Endothelial cell (in vitro differentiated cells): ENCODE data around the gene DDX51. TPM values are rescaled to one million over a fixed set of nuclear protein-coding genes. Genes with fewer than 3 reads are reported as not detected.

Experiments
- DNase-seq: peaks from one replicate; pipeline ENCODE4 v3.0.0; 2021; ENCODE audit warnings: low spot score
- H3K27ac Mint-ChIP-seq: one replicate; pipeline ENCODE4 v1.8.0; 2021; ENCODE audit warnings: mixed read lengths, inconsistent platforms; ENCODE audit not compliant: unreplicated experiment
- H3K27me3 Mint-ChIP-seq: one replicate; pipeline ENCODE4 v1.8.0; 2021; ENCODE audit warnings: mild to moderate bottlenecking, moderate library complexity, mixed read lengths, inconsistent platforms; ENCODE audit not compliant: unreplicated experiment
- H3K36me3 Mint-ChIP-seq: one replicate; pipeline ENCODE4 v1.8.0; 2021; ENCODE audit warnings: mild to moderate bottlenecking, low read depth, mixed read lengths, inconsistent platforms; ENCODE audit not compliant: unreplicated experiment
- H3K4me1 Mint-ChIP-seq: one replicate; pipeline ENCODE4 v1.8.0; 2021; ENCODE audit warnings: mild to moderate bottlenecking, mixed read lengths, inconsistent platforms; ENCODE audit not compliant: unreplicated experiment
- H3K4me3 Mint-ChIP-seq: one replicate; pipeline ENCODE4 v1.8.0; 2021; ENCODE audit warnings: mild to moderate bottlenecking, mixed read lengths, inconsistent platforms; ENCODE audit not compliant: unreplicated experiment
- H3K9me3 Mint-ChIP-seq: one replicate; pipeline ENCODE4 v1.8.0; 2021; ENCODE audit warnings: mixed read lengths, inconsistent platforms; ENCODE audit not compliant: unreplicated experiment
- total RNA-seq: library from RNA; stranded (reverse); fragmentation: NEBNext Ultra II Directional; extraction: Animal tissue kit (Norgen Biotek cat#: 25700); gene quantifications from one replicate; pipeline ENCODE4 v1.2.1, GENCODE V29; 2021; ENCODE audit not compliant: unreplicated experiment
- TF ChIP-seq, protein P1 (sequence below): fragments of 200-600 bp; sonication (generic); IDR thresholded peaks from one replicate; pipeline ENCODE4 v1.5.0; 2021; ENCODE audit warnings: antibody characterized with exemption; ENCODE audit not compliant: unreplicated experiment

The DDX51 gene
- total RNA-seq, 1 donor from 2014 or later: 16.1 TPM

DNA sequence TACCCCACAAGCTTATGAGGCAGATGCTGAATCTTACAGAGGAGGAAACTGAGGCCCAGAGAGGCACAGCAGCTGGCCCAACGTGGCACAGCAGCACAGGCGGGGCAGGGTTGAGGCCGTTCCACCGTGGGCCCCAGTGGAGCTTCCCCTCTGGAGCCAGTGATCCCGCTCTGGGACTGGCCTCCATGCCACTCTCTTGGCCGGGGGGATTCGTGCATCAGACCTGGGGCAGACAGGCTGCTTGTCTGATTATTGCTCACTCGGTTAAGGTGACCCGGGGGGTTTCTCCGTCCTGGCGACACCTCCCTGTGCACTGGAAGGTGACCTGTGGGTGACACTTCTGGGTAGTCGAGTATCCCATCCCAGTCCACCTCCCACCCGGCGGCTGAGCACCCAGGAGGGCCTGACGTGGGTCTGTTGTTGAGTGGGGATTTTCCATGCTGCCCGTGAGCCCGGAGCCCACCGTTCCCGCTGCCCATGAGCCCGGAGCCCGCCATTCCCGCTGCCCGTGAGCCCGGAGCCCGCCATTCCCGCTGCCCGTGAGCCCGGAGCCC lies 27.9 kb upstream of the DDX51 start:
- peaks cover 17% of the 10 kb centered on the region for H3K27me3 Mint-ChIP-seq
- no peaks in the 10 kb centered on the region for H3K36me3 Mint-ChIP-seq
- no peaks in the 10 kb centered on the region for H3K4me1 Mint-ChIP-seq
- DNase-seq: no peak
- H3K9me3 Mint-ChIP-seq: no peaks in the 10 kb centered on the region
- H3K4me3 Mint-ChIP-seq: no peak overlapping the region
- H3K27ac Mint-ChIP-seq: no peak overlapping the region
- TF ChIP-seq, protein P1, sequence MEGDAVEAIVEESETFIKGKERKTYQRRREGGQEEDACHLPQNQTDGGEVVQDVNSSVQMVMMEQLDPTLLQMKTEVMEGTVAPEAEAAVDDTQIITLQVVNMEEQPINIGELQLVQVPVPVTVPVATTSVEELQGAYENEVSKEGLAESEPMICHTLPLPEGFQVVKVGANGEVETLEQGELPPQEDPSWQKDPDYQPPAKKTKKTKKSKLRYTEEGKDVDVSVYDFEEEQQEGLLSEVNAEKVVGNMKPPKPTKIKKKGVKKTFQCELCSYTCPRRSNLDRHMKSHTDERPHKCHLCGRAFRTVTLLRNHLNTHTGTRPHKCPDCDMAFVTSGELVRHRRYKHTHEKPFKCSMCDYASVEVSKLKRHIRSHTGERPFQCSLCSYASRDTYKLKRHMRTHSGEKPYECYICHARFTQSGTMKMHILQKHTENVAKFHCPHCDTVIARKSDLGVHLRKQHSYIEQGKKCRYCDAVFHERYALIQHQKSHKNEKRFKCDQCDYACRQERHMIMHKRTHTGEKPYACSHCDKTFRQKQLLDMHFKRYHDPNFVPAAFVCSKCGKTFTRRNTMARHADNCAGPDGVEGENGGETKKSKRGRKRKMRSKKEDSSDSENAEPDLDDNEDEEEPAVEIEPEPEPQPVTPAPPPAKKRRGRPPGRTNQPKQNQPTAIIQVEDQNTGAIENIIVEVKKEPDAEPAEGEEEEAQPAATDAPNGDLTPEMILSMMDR: no peak

DNA sequence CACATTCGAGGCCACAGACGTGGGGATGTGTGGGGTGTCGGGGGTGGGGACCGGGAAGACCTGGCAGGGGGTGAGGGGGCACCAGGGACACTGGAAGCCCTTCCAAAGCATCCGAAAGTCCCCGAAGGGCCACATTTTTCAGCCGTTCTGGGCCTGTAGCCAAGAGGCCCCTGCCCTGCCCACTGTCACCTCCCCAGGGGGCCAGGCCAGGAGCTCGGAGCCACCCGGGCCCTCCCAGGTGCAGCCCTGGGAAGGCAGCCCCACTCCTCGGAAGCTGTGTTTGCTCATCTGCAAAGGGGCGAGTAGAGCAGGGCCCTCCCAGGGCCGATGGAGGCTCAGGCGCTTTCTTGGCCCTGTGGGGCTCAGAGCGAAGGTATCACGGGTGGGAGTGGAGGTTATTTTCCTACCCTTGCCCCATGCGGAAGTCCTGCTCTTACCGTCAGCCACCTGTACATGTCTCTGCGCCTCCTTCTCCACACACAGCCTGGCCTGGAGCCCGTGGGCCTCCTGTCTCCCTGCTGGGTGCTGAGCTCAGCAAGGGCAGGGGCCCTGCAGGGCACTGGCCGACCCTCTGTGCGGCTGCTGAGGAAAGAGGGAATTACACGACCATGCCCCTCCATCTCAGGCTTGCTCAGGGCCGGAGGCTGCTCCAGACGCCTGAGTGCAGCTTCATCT lies 27.3 kb upstream of the DDX51 start:
- Mint-ChIP-seq H3K4me1 (no peaks in the 10 kb centered on the region), H3K27me3 (peaks cover 19% of the 10 kb centered on the region), H3K36me3 (no peaks in the 10 kb centered on the region), H3K9me3 (no peaks in the 10 kb centered on the region), H3K4me3 (no peak overlapping the region), H3K27ac (no peak overlapping the region)
- DNase-seq: no peak
- TF ChIP-seq, protein P1: no peak

DNA sequence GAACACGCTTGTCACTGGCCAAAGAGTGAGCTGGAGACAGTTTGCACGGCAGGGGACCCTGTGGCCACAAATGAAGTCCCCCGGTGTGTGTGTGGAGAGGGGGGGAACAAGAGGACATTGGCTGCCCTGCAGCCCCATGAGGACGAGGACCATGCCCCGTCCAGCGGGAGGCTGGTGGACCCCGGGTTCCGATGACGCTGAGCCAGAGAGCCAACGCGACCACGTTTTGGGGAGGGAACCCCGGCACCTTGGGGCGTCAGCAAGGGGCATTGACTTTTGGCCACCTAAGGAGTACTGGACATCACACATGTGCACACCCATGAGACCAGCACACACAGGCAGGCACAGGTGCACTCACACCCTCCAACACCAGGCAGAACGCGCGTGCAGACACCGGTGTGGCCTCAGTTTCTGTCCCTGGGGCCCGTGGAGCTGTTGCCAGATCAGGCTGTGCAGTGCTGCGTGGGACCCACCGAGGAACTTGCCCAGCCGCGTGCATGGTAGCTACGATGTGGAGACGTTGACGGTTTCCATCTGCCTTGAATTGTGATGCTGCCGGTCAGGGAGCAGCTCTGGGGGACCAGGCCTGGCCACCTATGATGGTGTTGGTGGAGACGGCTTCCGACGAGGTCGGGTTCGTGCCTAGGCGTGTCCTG lies 26.6 kb upstream of the DDX51 start:
- Mint-ChIP-seq H3K4me3 (no peak overlapping the region), H3K36me3 (no peaks in the 10 kb centered on the region)

DNA sequence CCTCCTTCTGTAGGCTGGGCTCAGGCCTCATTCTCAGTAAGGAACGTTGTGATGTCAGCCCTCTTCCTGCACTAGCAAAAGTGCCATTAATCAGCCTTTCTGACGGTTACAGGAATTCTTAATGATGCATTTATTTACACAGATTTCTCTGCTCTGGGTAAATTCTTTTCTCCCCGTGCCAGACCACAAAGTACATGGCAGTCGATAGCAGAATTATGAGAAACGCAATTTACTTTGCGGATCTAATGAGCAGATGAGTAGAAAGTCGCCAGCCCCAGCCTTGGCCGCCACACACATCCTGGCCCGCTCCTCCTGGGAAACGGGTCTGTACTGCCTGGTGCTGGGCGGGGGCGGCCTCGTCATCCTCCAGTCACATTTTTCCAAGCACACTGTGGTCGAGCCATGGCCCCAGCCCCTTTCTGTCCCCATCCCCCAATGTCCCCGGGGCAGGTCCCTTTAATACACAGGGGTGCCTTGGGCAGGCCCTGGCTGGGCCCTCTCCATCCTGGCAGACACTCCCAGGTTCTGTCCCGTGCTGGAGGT lies 26.0 kb upstream of the DDX51 start:
- Mint-ChIP-seq H3K4me3 (no peak overlapping the region), H3K9me3 (no peaks in the 10 kb centered on the region), H3K36me3 (no peaks in the 10 kb centered on the region), H3K27ac (no peak overlapping the region), H3K27me3 (peaks cover 19% of the 10 kb centered on the region), H3K4me1 (no peaks in the 10 kb centered on the region)
- TF ChIP-seq, protein P1: no peak
- DNase-seq: no peak

More for the DNA sequence above, 26.6 kb upstream of the DDX51 start:
- H3K4me1 Mint-ChIP-seq: no peaks in the 10 kb centered on the region
- no peak overlapping the region for H3K27ac Mint-ChIP-seq
- TF ChIP-seq, protein P1: no peak
- no peak for DNase-seq
- H3K27me3 Mint-ChIP-seq: peaks cover 20% of the 10 kb centered on the region
- no peaks in the 10 kb centered on the region for H3K9me3 Mint-ChIP-seq

DNA sequence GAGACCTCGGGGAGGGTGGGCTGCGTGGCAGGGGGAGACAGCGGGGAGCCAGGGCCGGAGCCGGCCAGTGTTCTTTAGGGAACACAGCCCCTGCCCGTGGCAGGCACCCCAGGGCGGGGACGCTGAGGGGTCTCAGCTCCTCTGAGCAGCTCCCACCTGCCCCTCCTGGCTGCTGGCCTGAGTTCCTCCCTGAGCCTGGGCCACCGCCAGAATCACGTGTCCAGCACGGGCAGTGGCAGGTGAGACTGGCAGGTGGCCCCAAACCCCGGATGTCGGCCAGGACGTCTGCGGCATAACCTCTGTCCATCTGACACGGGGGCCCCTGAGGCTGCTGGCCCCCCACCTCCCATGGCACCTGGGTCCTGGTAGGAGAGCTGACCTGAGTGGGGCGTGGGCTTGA lies 25.3 kb upstream of the DDX51 start:
- no peaks in the 10 kb centered on the region for H3K36me3 Mint-ChIP-seq
- peaks cover 17% of the 10 kb centered on the region for H3K27me3 Mint-ChIP-seq
- H3K27ac Mint-ChIP-seq: no peak overlapping the region
- no peak for DNase-seq
- TF ChIP-seq, protein P1: no peak
- H3K9me3 Mint-ChIP-seq: no peaks in the 10 kb centered on the region
- H3K4me3 Mint-ChIP-seq: no peak overlapping the region
- no peaks in the 10 kb centered on the region for H3K4me1 Mint-ChIP-seq
